Activated CD8-positive, alpha-beta memory T cell treated with anti-CD3 and anti-CD28 coated beads, Interleukin-2, amount 50 U/mL, for 1 hour (primary cell): ENCODE data around the gene OR2T27.
"Not testable (repeated sequence)": the region's sequence is repeated elsewhere in the genome, so short reads cannot be mapped to it uniquely, and the experiment has no call there.

Experiments used
- DNase-seq: peaks from one replicate; pipeline ENCODE4 v3.0.0-alpha.2; 2020; ENCODE audit errors: extremely low read depth

Gene OR2T27

DNA sequence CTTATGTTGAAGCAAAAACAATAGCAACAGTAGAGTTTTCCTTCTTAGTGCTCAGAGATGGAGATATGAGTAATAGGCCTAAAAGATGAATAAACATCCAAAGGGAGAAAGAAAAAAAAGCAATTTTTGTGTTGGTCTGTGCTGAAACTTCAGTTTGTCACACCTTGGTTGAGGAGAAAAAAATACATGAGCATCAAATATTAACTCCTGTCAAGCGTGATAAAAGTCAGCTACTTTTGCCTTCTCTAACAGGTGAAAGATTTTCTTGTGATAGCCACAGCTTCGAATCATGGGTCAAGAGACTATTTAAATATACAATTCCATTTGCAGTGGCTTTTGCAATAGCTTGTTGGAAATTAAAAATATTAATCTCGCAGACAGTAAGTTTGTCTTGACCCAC lies 14.4 kb downstream of the OR2T27 start:
- not testable (repeated sequence) for DNase-seq

GRCh38 chr1:248639652-248640051 lies 15.7 kb downstream of the OR2T27 start:
- not testable (repeated sequence) for DNase-seq

- not testable (repeated sequence) for DNase-seq
These were observed 18.7 kb downstream of the OR2T27 start for GRCh38 chr1:248636612-248637011.

DNA sequence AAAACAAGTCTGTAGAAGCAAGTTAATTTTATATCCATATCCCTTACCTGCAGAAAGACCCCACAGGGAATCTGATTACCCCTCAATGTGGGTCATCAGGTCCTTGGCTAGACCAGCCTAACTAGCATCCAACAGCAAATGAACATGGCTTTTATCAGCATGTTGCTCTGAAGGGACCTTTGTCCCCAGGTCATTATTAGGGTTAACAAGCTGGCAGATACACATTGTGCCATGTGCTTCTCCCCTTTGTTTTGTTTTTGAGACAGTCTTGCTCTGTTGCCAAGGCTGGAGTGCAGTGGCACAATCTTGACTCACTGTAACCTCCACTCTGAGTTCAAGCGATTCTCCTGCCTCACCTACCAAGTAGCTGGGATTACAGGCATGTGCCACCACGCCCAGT lies 20.3 kb downstream of the OR2T27 start, which contains the start of gene OR2T11:
Gene OR2T11 (minus strand): TSS at position 101 of the 400 bp plus-strand sequence. CDS start 7,963 bp downstream, outside the sequence.
- not testable (repeated sequence) for DNase-seq

- DNase-seq = no peak
These were observed 23.8 kb downstream of the OR2T27 start for GRCh38 chr1:248631354-248632008.

DNA sequence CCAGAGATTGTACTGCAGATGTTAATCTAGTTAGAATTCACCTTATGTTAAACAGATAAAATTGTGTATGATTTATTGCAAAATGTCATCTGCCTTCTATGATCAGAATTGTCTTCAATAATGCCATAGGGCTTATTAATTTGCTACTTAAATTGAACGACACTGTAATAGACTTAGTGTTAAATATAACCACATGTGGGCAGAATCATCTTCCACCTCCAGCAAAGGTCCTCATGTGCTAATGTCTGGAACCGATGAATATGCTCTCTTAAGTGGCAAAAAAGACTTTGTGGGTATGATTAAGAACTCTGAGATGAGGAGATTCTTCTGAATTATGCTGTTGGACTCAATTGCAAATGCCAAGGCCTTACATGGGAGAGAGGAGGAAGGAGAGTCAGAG lies 24.8 kb downstream of the OR2T27 start:
- DNase-seq = no peak

DNA sequence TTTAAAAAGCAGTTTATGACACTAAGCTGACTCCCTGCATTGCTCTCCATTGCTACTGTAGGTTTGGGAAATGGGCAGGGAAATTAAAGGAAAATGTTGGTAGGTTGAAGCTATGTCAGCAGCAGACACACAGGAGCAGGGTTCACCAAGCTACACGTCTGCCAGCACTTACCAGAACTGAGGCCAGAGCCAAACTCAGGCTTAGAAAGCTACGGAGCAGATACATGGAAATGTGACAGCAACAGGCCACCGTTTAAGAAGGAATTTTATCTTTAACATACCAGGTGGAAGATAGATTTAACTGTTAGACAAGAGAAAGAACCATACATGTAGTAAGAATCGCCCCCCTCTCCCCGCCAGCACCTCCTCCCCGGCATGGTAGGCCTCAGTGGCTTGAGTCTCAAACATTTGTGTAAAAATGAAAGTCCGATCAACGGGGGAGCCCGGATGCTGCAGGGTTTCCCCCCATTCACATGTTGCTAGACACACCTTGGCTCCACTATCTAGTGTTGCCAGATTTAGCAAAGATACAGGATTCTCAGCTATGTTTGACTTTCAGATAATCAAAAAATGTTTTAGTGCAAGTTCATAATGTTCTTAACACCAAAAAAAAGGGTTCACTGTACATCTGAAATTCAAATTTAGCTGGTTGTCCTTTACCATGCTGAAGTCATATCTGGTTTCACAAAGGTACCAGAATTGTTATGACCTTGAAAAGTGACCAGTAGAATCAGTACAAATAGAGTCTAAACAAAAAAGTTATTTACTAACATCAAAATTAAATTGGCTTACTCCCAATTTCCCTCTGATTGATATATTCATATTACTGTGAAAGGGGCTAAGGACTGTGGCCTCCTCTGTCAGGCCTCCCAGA lies 27.1 kb downstream of the OR2T27 start:
- DNase-seq = no peak

- no peak for DNase-seq
These were observed 29.4 kb downstream of the OR2T27 start for GRCh38 chr1:248625971-248626370.

DNA sequence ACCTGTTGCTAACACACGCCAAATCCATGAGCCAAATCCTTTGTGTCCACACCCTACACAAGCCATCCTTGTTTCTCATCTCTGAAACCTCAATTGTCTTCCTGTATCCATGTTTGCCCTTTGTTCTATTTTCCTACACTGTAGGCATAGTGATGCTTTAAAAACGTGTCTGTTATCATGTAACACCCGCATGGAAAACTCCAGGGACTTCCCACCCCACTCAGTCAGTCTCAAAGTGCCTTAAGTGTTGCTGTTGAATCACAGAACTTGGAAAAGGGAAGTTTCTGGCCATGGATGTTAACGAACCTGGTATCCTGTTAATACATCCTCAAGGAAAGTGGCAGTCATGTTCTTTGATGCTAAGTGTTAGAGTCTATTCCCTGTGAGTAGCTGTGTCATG lies 30.2 kb downstream of the OR2T27 start:
- no peak for DNase-seq

DNA sequence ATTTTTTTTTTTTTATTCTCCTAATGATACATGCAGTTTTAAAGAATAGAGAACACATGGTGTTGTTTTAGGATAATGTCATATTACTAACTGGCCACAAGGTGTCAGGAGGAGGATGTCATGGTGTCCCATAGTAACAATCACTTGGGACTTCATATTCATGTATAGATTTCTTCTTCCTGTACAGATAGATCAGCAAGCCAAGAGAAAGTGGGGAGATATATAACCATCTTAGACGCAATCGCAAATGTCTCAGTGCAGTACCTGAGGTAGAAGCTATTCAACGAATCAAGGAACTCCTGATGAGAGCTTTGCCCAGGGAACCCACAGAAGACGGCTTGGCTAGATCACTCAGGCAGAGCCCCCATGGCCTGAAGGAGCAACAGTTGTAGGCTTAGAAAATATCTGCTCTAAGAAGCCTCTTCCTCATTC lies 32.7 kb downstream of the OR2T27 start:
- DNase-seq = no peak

DNA sequence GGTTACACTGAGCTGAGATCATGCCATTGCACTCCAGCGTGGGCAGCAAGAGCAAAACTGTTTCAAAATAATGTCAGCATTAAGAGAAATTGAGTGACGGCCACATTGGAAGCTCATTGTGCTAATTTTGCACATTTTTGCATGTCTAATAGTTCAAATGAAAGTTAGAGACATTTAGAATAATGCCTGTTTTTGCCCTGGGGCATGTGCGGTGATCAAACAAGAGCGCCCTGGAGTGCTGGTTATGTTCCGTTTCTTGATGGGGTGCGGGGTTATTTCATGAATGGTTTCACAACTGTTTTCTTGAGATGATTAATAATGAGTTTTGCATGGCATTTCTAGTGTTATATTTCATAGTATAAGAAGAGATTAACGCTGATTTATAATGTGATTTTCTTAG lies 33.6 kb downstream of the OR2T27 start:
- no peak for DNase-seq

GRCh38 chr1:248618878-248619277 lies 36.5 kb downstream of the OR2T27 start:
- DNase-seq = no peak

DNA sequence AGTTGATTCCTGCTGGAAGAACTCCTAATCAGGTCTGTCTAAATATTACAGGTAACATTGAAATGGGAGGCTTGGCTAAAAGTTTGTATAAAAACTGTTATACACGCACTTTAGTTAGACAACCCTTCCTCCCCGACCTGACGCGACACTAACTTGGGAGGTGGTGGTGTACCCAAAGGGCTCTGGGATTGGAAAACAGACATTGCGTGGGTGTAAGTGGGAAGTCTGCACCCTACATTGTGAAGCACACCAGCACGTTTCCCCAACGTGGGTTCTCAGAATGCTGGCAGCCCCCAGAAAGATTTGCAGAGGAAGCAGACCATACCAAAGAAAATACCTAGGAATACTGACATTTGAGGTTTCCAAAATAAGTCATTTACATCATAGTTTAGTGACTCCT lies 37.2 kb downstream of the OR2T27 start:
- no peak for DNase-seq

DNA sequence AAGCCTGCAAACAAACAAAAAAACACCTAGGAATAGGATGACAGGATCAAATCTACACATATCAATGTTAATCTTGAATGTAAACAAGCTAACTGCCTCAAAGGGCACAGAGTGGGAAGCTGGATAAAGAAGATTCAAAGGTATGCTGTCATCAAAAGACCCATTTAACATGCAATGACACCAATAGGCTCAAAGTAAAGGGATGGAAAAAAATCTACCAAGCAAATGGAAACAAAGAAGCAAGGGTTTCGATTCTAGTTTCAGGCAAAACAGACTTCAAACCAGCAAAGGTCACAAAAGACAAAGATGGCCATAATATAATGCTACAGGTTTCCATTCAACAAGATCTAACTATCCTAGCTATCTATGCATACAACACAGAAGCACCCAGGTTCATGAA lies 41.6 kb downstream of the OR2T27 start:
- no peak for DNase-seq

DNA sequence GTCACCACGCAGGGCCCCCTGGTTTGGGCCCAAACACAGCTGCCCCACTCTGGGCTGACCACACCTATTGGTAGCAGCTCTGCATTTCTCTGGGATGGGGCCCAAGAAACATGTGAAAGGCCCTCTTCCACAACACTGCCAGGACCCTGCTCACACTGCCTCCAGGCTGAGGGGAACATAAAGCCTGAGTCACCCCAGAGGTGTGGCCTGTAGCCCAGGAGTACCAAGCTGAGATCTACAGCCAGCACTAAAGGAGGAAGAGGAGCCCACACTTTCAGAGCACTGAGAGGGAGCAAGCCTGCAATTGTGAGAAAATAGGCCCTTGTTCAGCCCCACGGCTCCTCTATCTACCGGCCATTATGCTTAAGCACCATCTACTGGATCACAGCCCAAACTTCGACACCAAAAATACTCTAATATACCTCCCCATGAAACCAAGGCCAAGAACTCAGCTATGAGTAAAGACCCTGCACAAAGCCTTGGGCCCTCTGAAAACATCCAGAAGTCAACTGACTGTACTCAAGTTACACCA lies 43.4 kb downstream of the OR2T27 start:
- no peak for DNase-seq

- DNase-seq = no peak
These were observed 45.0 kb downstream of the OR2T27 start for GRCh38 chr1:248610301-248610700.
